GM19468 (cell line): ENCODE data around the gene ADCY9.
"Not testable (repeated sequence)": the region's sequence is repeated elsewhere in the genome, so short reads cannot be mapped to it uniquely, and the experiment has no call there.

ENCODE experiments used
- ATAC-seq: cut with Tn5 transposase; IDR thresholded peaks from one replicate; pipeline ENCODE4 v1.9.1; 2021; ENCODE audit warnings: mild to moderate bottlenecking, moderate library complexity, moderate number of reproducible peaks; ENCODE audit not compliant: unreplicated experiment; ENCODE audit errors: extremely low read depth

ADCY9 gene

GRCh38 chr16:3961449-3961849 is 154.8 kb downstream of the ADCY9 start:
- ATAC-seq: no peak

GRCh38 chr16:3959926-3960590 is 156.2 kb downstream of the ADCY9 start:
- not testable (repeated sequence) for ATAC-seq

GRCh38 chr16:3959148-3959547 is 157.1 kb downstream of the ADCY9 start:
- no peak for ATAC-seq

GRCh38 chr16:3957344-3957980 is 158.8 kb downstream of the ADCY9 start:
- no peak for ATAC-seq

GRCh38 chr16:3954411-3954921 is 161.8 kb downstream of the ADCY9 start:
- ATAC-seq: no peak

GRCh38 chr16:3953728-3954410 is 162.4 kb downstream of the ADCY9 start:
- ATAC-seq: no peak

GRCh38 chr16:3952737-3953131 is 163.5 kb downstream of the ADCY9 start:
- no peak for ATAC-seq

- no peak for ATAC-seq
These were observed 164.1 kb downstream of the ADCY9 start for GRCh38 chr16:3951861-3952736.

- not testable (repeated sequence) for ATAC-seq
These were observed 164.9 kb downstream of the ADCY9 start for GRCh38 chr16:3951380-3951779.

GRCh38 chr16:3950343-3951193 is 165.7 kb downstream of the ADCY9 start:
- no peak for ATAC-seq

- no peak for ATAC-seq
These were observed 166.3 kb downstream of the ADCY9 start for GRCh38 chr16:3949946-3950342.

GRCh38 chr16:3949287-3949686 is 167.0 kb downstream of the ADCY9 start:
- ATAC-seq: no peak

- ATAC-seq: no peak
These were observed 167.8 kb downstream of the ADCY9 start for GRCh38 chr16:3948378-3948995.

GRCh38 chr16:3946604-3947180 is 169.6 kb downstream of the ADCY9 start:
- ATAC-seq: no peak

GRCh38 chr16:3945751-3946603 is 170.3 kb downstream of the ADCY9 start:
- ATAC-seq: no peak

- not testable (repeated sequence) for ATAC-seq
These were observed 171.8 kb downstream of the ADCY9 start for GRCh38 chr16:3944457-3944856.

- ATAC-seq: not testable (repeated sequence)
These were observed 174.1 kb downstream of the ADCY9 start for GRCh38 chr16:3942146-3942545.
